Mononuclear cell (primary cell): Measurements from ENCODE around the gene IFITM5. TPM values are rescaled to one million over a fixed set of nuclear protein-coding genes. Genes with fewer than 3 reads are reported as not detected.
"Not testable (repeated sequence)": the region's sequence is repeated elsewhere in the genome, so short reads cannot be mapped to it uniquely, and the experiment has no call there.

Experiments used
- H3K27me3 ChIP-seq: 2 replicates; pipeline ENCODE4 v1.6.0; 2011; ENCODE audit warnings: low read length, control low read depth; ENCODE audit not compliant: insufficient read depth
- H3K4me1 ChIP-seq: 2 replicates; pipeline ENCODE4 v1.5.1; 2011; ENCODE audit warnings: mild to moderate bottlenecking, low read length, control low read depth; ENCODE audit not compliant: insufficient read depth
- H3K4me3 ChIP-seq: 2 replicates; pipeline ENCODE4 v1.5.1; 2011; ENCODE audit warnings: mild to moderate bottlenecking, low read length, moderate library complexity
- H3K9me3 ChIP-seq: 2 replicates; pipeline ENCODE4 v1.5.1; 2011; ENCODE audit warnings: low read depth, mild to moderate bottlenecking, control low read depth, low read length
- total RNA-seq: library from RNA; depleted of rRNA; stranded (reverse); fragments of >200 nt; gene quantifications from one replicate; pipeline ENCODE4 v1.2.3, GENCODE V29; 2012

Gene IFITM5
- total RNA-seq, 1 donor: not detected

- Histone ChIP-seq H3K4me1 (peaks cover 58% of the 10 kb centered on the region), H3K9me3 (no peaks in the 10 kb centered on the region), H3K27me3 (no peaks in the 10 kb centered on the region), H3K4me3 (no peak overlapping the region)
These were observed 32.2 kb upstream of the IFITM5 start for GRCh38 chr11:331358-332060.

DNA sequence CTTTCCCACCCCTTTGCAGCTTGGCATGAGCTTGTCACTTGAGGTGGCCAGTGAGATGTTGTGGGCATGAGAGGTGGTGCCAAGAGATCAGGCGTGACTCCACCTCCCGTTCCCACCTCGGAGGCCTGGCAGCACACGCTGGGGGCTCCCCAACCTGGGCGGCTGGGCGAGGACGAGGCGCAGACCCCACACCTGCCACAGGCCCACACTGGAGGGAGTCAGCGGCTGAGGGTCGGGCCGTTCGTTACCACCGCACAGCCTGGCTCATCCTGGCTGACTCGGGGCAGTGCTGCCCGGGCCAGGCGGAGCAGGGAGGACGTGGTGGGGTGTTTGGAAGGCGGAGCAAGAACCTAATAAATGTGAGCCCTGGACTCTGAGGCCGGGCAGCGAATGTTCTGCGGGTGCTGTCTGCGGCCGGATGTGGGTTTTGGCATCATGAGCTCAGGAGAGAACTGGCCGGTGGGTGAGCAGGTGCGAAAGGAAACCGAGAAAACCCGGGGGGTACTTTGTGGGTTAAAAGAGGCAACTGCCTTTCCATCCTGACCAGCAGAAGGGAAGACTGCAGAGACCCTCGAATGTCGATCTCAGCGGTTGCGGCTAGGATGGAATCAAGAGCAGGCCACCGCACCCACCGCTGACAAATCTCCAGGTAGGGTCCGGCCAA, 31.5 kb upstream of the IFITM5 start:
- Histone ChIP-seq H3K9me3 (no peaks in the 10 kb centered on the region), H3K4me1 (peaks cover 58% of the 10 kb centered on the region), H3K4me3 (no peak overlapping the region), H3K27me3 (no peaks in the 10 kb centered on the region)

- no peaks in the 10 kb centered on the region for H3K27me3 ChIP-seq
- H3K4me1 ChIP-seq: peaks cover 57% of the 10 kb centered on the region
- H3K9me3 ChIP-seq: no peaks in the 10 kb centered on the region
- H3K4me3 ChIP-seq: no peak overlapping the region
These were observed 31.0 kb upstream of the IFITM5 start for GRCh38 chr11:330307-330693.

DNA sequence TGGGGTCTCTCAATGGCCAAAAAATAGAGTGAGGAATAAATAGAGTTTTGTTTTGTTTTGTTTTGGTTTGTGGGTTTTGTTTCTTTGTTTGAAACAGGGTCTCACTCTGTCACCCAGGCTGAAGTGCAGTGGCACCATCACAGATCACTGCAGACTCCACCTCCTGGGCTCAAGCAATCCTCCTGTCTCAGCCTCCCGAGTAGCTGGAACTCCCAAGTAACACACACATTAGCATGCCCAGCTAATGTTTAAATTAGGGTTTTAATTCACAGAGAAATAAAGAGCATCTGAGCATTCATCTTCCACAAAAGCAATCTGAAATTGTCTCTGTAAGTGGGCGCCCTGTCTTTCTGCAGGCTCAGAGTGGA, 30.5 kb upstream of the IFITM5 start:
- Histone ChIP-seq H3K4me3 (no peak overlapping the region), H3K27me3 (no peaks in the 10 kb centered on the region), H3K9me3 (no peaks in the 10 kb centered on the region), H3K4me1 (peaks cover 57% of the 10 kb centered on the region)

- not testable (repeated sequence) for H3K4me3 ChIP-seq, H3K27me3 ChIP-seq, H3K9me3 ChIP-seq
- H3K4me1 ChIP-seq: peaks cover 65% of the 10 kb centered on the region
These were observed 29.3 kb upstream of the IFITM5 start for GRCh38 chr11:328516-329100.

GRCh38 chr11:328012-328411, 28.7 kb upstream of the IFITM5 start:
- no peaks in the 10 kb centered on the region for H3K9me3 ChIP-seq
- H3K27me3 ChIP-seq: no peaks in the 10 kb centered on the region
- peaks cover 65% of the 10 kb centered on the region for H3K4me1 ChIP-seq
- no peak overlapping the region for H3K4me3 ChIP-seq

DNA sequence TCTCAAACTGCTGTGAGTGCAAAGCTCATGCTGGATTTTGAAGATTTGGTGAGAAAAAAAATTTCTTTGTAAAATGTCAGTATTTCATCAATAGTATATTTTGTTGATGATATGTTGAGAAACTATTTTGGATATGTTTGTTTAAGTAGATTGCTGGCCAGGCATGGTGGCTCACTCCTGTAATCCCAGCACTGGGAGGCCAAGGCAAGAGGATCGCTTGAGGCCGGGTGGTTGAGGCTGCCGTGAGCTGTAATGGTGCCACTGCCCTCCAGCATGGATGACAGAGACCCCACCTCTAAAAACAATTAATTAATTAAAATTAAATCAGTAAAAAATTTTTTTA, 28.2 kb upstream of the IFITM5 start:
- no peaks in the 10 kb centered on the region for H3K9me3 ChIP-seq
- no peak overlapping the region for H3K4me3 ChIP-seq
- no peaks in the 10 kb centered on the region for H3K27me3 ChIP-seq
- peaks cover 65% of the 10 kb centered on the region for H3K4me1 ChIP-seq

DNA sequence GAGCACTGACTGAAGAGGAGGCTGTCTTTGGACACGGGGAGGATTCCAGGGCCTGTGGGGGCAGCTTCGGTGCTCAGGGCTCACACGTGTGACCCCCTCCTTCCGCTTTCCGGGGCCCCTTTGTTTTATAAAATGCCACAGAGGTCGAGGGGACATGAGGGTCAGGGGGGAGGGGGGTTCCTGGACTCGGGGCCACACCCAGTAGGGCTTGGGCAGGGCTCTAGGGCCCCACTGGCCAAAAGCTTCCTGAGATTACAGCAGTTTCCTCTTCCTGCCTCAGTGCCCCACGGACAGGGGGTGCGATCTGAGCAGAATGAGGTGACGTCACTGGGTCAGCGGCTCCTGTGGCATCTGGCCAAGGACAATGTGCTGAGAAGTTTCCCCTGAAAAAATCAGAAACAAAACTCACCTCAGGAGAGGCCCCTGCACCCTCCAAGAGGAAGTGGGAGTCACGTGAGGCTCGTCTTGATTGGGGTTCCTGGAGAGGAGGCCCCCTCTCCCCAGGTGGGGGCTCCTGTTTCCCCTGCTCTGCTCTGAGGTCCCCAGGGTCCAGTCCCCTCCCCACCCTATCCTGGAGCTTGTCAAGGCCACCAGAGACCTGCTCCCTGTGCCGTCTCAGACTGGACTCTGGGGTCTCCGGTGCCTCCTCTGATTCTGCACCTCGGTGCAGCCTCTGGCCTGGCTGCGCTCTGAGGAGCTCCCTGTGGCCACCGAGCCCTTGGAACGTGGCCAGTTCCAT, 27.7 kb upstream of the IFITM5 start:
- peaks cover 65% of the 10 kb centered on the region for H3K4me1 ChIP-seq
- H3K27me3 ChIP-seq: no peaks in the 10 kb centered on the region
- no peaks in the 10 kb centered on the region for H3K9me3 ChIP-seq
- no peak overlapping the region for H3K4me3 ChIP-seq

- Histone ChIP-seq H3K4me1 (peaks cover 62% of the 10 kb centered on the region), H3K4me3 (no peak overlapping the region), H3K27me3 (no peaks in the 10 kb centered on the region), H3K9me3 (no peaks in the 10 kb centered on the region)
These were observed 27.2 kb upstream of the IFITM5 start for GRCh38 chr11:326592-326841.

- Histone ChIP-seq H3K4me1 (peaks cover 58% of the 10 kb centered on the region), H3K27me3 (no peaks in the 10 kb centered on the region), H3K9me3 (no peaks in the 10 kb centered on the region), H3K4me3 (no peak overlapping the region)
These were observed 26.7 kb upstream of the IFITM5 start for GRCh38 chr11:325796-326591.

GRCh38 chr11:324593-325517, 25.5 kb upstream of the IFITM5 start:
- H3K9me3 ChIP-seq, H3K4me3 ChIP-seq, H3K27me3 ChIP-seq: not testable (repeated sequence)
- H3K4me1 ChIP-seq: peaks cover 52% of the 10 kb centered on the region

GRCh38 chr11:324156-324555, 24.8 kb upstream of the IFITM5 start:
- peaks cover 45% of the 10 kb centered on the region for H3K4me1 ChIP-seq
- H3K9me3 ChIP-seq: no peaks in the 10 kb centered on the region
- no peak overlapping the region for H3K4me3 ChIP-seq
- no peaks in the 10 kb centered on the region for H3K27me3 ChIP-seq

- H3K4me1 ChIP-seq: peaks cover 40% of the 10 kb centered on the region
- not testable (repeated sequence) for H3K9me3 ChIP-seq, H3K27me3 ChIP-seq
- H3K4me3 ChIP-seq: peak overlapping the region; percentile 41
These were observed 20.6 kb upstream of the IFITM5 start for GRCh38 chr11:319888-320273.

- H3K27me3 ChIP-seq, H3K9me3 ChIP-seq: not testable (repeated sequence)
- Histone ChIP-seq H3K4me3 (peak overlapping the region; percentile 41), H3K4me1 (peaks cover 35% of the 10 kb centered on the region)
These were observed 20.0 kb upstream of the IFITM5 start for GRCh38 chr11:319121-319887.
